Loucy (cell line): ENCODE data around the gene PRDM11.

Experiments used
- H2AFZ ChIP-seq: fragments of 200-600 bp; sonication (generic); 2 replicates; pipeline ENCODE4 v1.6.0; 2016; ENCODE audit warnings: antibody characterized with exemption, mild to moderate bottlenecking, low read length, moderate library complexity
- H3F3A ChIP-seq: fragments of 200-600 bp; 2 replicates; pipeline ENCODE4 v1.6.0; 2016; ENCODE audit warnings: antibody characterized with exemption, low read depth, mild to moderate bottlenecking
- H3K27me3 ChIP-seq: fragments of 200-600 bp; sonication (generic); 2 replicates; pipeline ENCODE4 v1.6.1; 2014; ENCODE audit warnings: low read length, mild to moderate bottlenecking; ENCODE audit not compliant: insufficient read depth, poor library complexity, severe bottlenecking
- H3K36me3 ChIP-seq: fragments of 200-600 bp; sonication (generic); 2 replicates; pipeline ENCODE4 v1.6.1; 2016; ENCODE audit warnings: low read length; ENCODE audit not compliant: insufficient read depth
- H3K4me1 ChIP-seq: fragments of 200-600 bp; sonication (generic); 2 replicates; pipeline ENCODE4 v1.5.1; 2014; ENCODE audit warnings: low read length, mild to moderate bottlenecking; ENCODE audit not compliant: insufficient read depth, poor library complexity, severe bottlenecking
- H3K4me2 ChIP-seq: fragments of 200-600 bp; sonication (generic); 2 replicates; pipeline ENCODE4 v1.6.0; 2014; ENCODE audit warnings: antibody characterized with exemption, low read length, low read depth, mild to moderate bottlenecking; ENCODE audit not compliant: poor library complexity, severe bottlenecking
- H3K4me3 ChIP-seq: fragments of 200-600 bp; sonication (generic); 2 replicates; pipeline ENCODE4 v1.5.1; 2014; ENCODE audit warnings: low read length, mild to moderate bottlenecking, mixed read lengths; ENCODE audit not compliant: poor library complexity, severe bottlenecking
- H3K79me2 ChIP-seq: fragments of 200-600 bp; sonication (generic); 2 replicates; pipeline ENCODE4 v1.6.1; 2014; ENCODE audit warnings: low read length; ENCODE audit not compliant: insufficient read depth
- H3K9ac ChIP-seq: fragments of 200-600 bp; sonication (generic); 2 replicates; pipeline ENCODE4 v1.6.0; 2014; ENCODE audit warnings: mild to moderate bottlenecking, low read depth, low read length, moderate library complexity; ENCODE audit not compliant: poor library complexity, severe bottlenecking
- H3K9me2 ChIP-seq: fragments of 200-600 bp; sonication (generic); replicated peaks from 2 replicates; pipeline ENCODE4 v1.6.1; 2016; ENCODE audit warnings: low read depth, low read length, mixed read lengths
- H3K9me3 ChIP-seq: fragments of 200-600 bp; sonication (generic); 2 replicates; pipeline ENCODE4 v1.6.1; 2014; ENCODE audit warnings: mild to moderate bottlenecking, antibody characterized with exemption, low read length, low read depth; ENCODE audit not compliant: insufficient read depth
- H4K20me1 ChIP-seq: fragments of 200-600 bp; sonication (generic); 2 replicates; pipeline ENCODE4 v1.6.0; 2014; ENCODE audit warnings: antibody characterized with exemption, low read length, mild to moderate bottlenecking; ENCODE audit not compliant: insufficient read depth, poor library complexity, severe bottlenecking
- CTCF ChIP-seq: fragments of 200-600 bp; sonication (generic); conservative IDR thresholded peaks from 2 replicates; pipeline ENCODE4 v1.5.1; 2014; ENCODE audit warnings: mild to moderate bottlenecking, antibody characterized with exemption, low read length
- EZH2phosphoT487 ChIP-seq: fragments of 200-600 bp; IDR thresholded peaks from 2 replicates; pipeline ENCODE4 v1.6.1; 2018; ENCODE audit warnings: antibody characterized with exemption, mild to moderate bottlenecking, moderate library complexity, borderline replicate concordance

Gene PRDM11

GRCh38 chr11:45171550-45171949 is 25.1 kb downstream of the PRDM11 start:
- Histone ChIP-seq H3K4me3 (no peak overlapping the region), H3K79me2 (peaks cover 43% of the 10 kb centered on the region), H3K27me3 (no peaks in the 10 kb centered on the region), H3K9me2 (no peaks in the 10 kb centered on the region), H2AFZ (no peak overlapping the region), H3K36me3 (no peaks in the 10 kb centered on the region), H3K4me2 (no peak overlapping the region), H3K4me1 (peaks cover 3% of the 10 kb centered on the region), H3F3A (no peaks in the 10 kb centered on the region), H4K20me1 (no peaks in the 10 kb centered on the region), H3K9ac (no peak overlapping the region), H3K9me3 (no peaks in the 10 kb centered on the region)
- TF ChIP-seq CTCF (no peak), EZH2phosphoT487 (no peak)

DNA sequence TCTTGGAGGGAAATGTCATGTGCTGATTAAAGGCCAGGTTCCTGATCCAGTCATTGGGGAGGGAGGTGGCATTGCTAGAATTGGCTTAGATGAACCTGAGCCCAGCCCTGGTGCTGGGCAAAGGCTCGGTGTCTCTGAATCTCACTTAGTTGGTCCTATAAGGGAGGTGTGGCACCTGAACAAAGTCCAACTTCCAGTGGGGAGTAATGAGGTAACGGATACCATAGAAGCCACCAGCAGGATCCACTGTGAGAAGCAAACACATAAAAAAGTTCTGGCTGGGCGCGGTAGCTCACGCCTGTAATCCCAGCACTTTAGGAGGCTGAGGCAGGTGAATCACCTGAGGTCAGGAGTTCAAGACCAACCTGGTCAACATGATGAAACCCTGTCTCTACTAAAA is 26.6 kb downstream of the PRDM11 start:
- no peaks in the 10 kb centered on the region for H3K9me3 ChIP-seq
- H3K79me2 ChIP-seq: peaks cover 39% of the 10 kb centered on the region
- peaks cover 3% of the 10 kb centered on the region for H3K4me1 ChIP-seq
- no peaks in the 10 kb centered on the region for H3F3A ChIP-seq
- H3K27me3 ChIP-seq: no peaks in the 10 kb centered on the region
- no peak overlapping the region for H3K4me2 ChIP-seq
- TF ChIP-seq CTCF: no peak
- TF ChIP-seq EZH2phosphoT487: no peak
- no peak overlapping the region for H2AFZ ChIP-seq
- no peaks in the 10 kb centered on the region for H3K9me2 ChIP-seq
- no peaks in the 10 kb centered on the region for H4K20me1 ChIP-seq
- no peaks in the 10 kb centered on the region for H3K36me3 ChIP-seq
- H3K9ac ChIP-seq: no peak overlapping the region
- no peak overlapping the region for H3K4me3 ChIP-seq

DNA sequence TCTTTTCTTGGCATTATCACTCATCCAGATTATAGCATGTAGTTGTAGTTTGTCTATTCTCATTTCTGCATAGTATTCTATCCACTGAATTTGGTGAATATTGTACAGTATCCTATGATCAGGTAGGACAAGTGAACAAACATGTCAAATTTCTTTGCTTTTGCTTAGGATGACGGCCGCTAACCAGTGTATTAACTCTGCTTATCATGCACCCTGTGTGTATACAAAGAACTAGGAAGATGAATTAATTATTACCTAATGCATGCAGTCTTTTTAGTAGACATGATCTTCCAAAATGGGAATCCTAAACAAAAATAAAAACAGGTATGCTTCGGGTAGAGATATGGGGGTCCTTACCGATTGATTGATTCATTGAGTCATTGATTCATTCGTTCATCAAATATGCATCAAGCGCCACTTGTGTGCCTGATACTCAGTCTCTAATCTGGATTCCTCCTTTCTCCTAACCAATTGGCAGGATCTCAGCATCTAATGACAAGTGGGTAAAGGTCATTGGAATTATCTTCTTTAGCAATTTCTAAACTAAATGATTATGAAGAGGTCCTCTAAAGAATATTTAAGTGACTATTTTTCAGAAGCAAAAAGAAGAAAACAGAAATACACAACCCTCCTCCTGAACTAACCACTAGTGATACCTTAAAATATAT is 27.9 kb downstream of the PRDM11 start:
- Histone ChIP-seq H3K4me2 (no peak overlapping the region), H3K9me2 (no peaks in the 10 kb centered on the region)

More for the DNA sequence above, 27.9 kb downstream of the PRDM11 start:
- Histone ChIP-seq H3K27me3 (no peaks in the 10 kb centered on the region), H3K9ac (no peak overlapping the region), H3K79me2 (peaks cover 33% of the 10 kb centered on the region), H4K20me1 (no peaks in the 10 kb centered on the region), H3K9me3 (no peaks in the 10 kb centered on the region), H3K4me3 (no peak overlapping the region), H3K36me3 (no peaks in the 10 kb centered on the region), H3K4me1 (peaks cover 5% of the 10 kb centered on the region), H3F3A (no peaks in the 10 kb centered on the region), H2AFZ (no peak overlapping the region)
- TF ChIP-seq EZH2phosphoT487 (no peak), CTCF (no peak)
